HepG2 (cell line): ENCODE measurements around the gene RAB3A. TPM values are rescaled to one million over a fixed set of nuclear protein-coding genes. Genes with fewer than 3 reads are reported as not detected.

ENCODE experiments used
- AKNA ChIP-seq: sonication (generic); formaldehyde crosslinking; IDR thresholded peaks from 2 replicates; pipeline ENCODE4 v1.4.0; 2020; ENCODE audit warnings: missing genetic modification reagents, borderline replicate concordance
- DRAP1 ChIP-seq: IDR thresholded peaks from 2 replicates; pipeline ENCODE4 v1.6.1; 2016; ENCODE audit warnings: missing genetic modification reagents, missing compliant biosample characterization
- EZH2 ChIP-seq: conservative IDR thresholded peaks from 2 replicates; pipeline ENCODE4 v1.6.1; 2012; ENCODE audit warnings: mild to moderate bottlenecking, low read depth, low read length, moderate library complexity
- GATAD2A ChIP-seq: IDR thresholded peaks from 2 replicates; pipeline ENCODE4 v1.6.1; 2016
- LBX2 ChIP-seq: sonication (generic); formaldehyde crosslinking; IDR thresholded peaks from 2 replicates; pipeline ENCODE4 v1.5.0; 2020; ENCODE audit warnings: missing genetic modification reagents, mild to moderate bottlenecking, borderline replicate concordance
- MAFG ChIP-seq: sonication (generic); formaldehyde crosslinking; IDR thresholded peaks from 2 replicates; pipeline ENCODE4 v1.5.1; 2020; ENCODE audit warnings: mild to moderate bottlenecking, missing genetic modification reagents
- MEIS2 ChIP-seq: sonication (generic); formaldehyde crosslinking; IDR thresholded peaks from 2 replicates; pipeline ENCODE4 v1.9.0; 2021; ENCODE audit warnings: mild to moderate bottlenecking, missing genetic modification reagents
- PLRG1 ChIP-seq: fragments of 450-650 bp; conservative IDR thresholded peaks from 2 replicates; pipeline ENCODE4 v1.6.1; 2016
- SAFB2 ChIP-seq: sonication (generic); formaldehyde crosslinking; IDR thresholded peaks from 2 replicates; pipeline ENCODE4 v1.5.1; 2020; ENCODE audit warnings: missing genetic modification reagents, low read depth, mild to moderate bottlenecking, borderline replicate concordance
- SNAPC5 ChIP-seq: sonication (generic); formaldehyde crosslinking; IDR thresholded peaks from 2 replicates; pipeline ENCODE4 v1.8.1; 2023; ENCODE audit warnings: mild to moderate bottlenecking, missing genetic modification reagents, borderline replicate concordance
- SOX13 ChIP-seq, 3 experiments: fragments of 450-650 bp in 1 of 3; sonication (generic) in 1 of 3; formaldehyde crosslinking in 1 of 3; IDR thresholded peaks in 2 of 3; conservative IDR thresholded peaks in 1 of 3; 2 replicates each; pipeline versions ENCODE4 v1.5.0 to v1.6.1; 2016 to 2020; ENCODE audit warnings: antibody characterized with exemption in 1 of 3, mild to moderate bottlenecking in 1 of 3, missing compliant biosample characterization in 1 of 3, missing genetic modification reagents in 1 of 3, moderate library complexity in 1 of 3
- TBL1XR1 ChIP-seq: fragments of 150-350 bp; IDR thresholded peaks from 2 replicates; pipeline ENCODE4 v1.6.1; 2014; ENCODE audit warnings: borderline replicate concordance, low read length; ENCODE audit not compliant: partially characterized antibody
- TFE3 ChIP-seq: IDR thresholded peaks from 2 replicates; pipeline ENCODE4 v1.6.1; 2016
- ZBTB1 ChIP-seq: sonication (generic); formaldehyde crosslinking; IDR thresholded peaks from 2 replicates; pipeline ENCODE4 v1.4.0; 2020; ENCODE audit warnings: missing genetic modification reagents, borderline replicate concordance
- ZBTB8A ChIP-seq: sonication (generic); formaldehyde crosslinking; IDR thresholded peaks from 2 replicates; pipeline ENCODE4 v1.4.0; 2020; ENCODE audit warnings: mild to moderate bottlenecking, low read depth, missing genetic modification reagents, borderline replicate concordance
- ZFP37 ChIP-seq: sonication (generic); formaldehyde crosslinking; IDR thresholded peaks from 2 replicates; pipeline ENCODE4 v1.4.0; 2020; ENCODE audit warnings: missing genetic modification reagents, borderline replicate concordance
- ZNF232 ChIP-seq: sonication (generic); formaldehyde crosslinking; IDR thresholded peaks from 2 replicates; pipeline ENCODE4 v1.4.0; 2020; ENCODE audit warnings: missing genetic modification reagents, borderline replicate concordance
- ZNF275 ChIP-seq: sonication (generic); formaldehyde crosslinking; IDR thresholded peaks from 2 replicates; pipeline ENCODE4 v1.8.0; 2022; ENCODE audit warnings: missing genetic modification reagents, mild to moderate bottlenecking, inconsistent platforms, borderline replicate concordance
- ZNF430 ChIP-seq: sonication (generic); formaldehyde crosslinking; IDR thresholded peaks from 2 replicates; pipeline ENCODE4 v1.9.0; 2021; ENCODE audit warnings: mild to moderate bottlenecking, missing genetic modification reagents
- ZSCAN20 ChIP-seq: sonication (generic); formaldehyde crosslinking; IDR thresholded peaks from 2 replicates; pipeline ENCODE4 v1.4.0; 2020; ENCODE audit warnings: missing genetic modification reagents, mild to moderate bottlenecking, borderline replicate concordance
- polyA plus RNA-seq, 8 experiments: library from polyadenylated mRNA; depleted of rRNA in 3 of 8; stranded (reverse) in 7 of 8; unstranded in 1 of 8; fragments of >200 nt; fragmentation: Illumina TruSeq in 4 of 8; extraction: Trizol in 4 of 8; gene quantifications; 2 replicates each; pipeline versions ENCODE4 v1.2.1 to v1.2.3, GENCODE V29; 2011 to 2016; ENCODE audit warnings: low read depth in 4 of 8, missing spikeins in 1 of 8, mixed read lengths in 1 of 8; ENCODE audit not compliant: insufficient read depth in 1 of 8
- total RNA-seq, 5 experiments: library from RNA; depleted of rRNA; stranded (reverse); fragments of >200 nt; fragmentation: Illumina TruSeq; extraction: Trizol; gene quantifications; 2 replicates each; pipeline ENCODE4 v1.2.3, GENCODE V29; 2016; ENCODE audit warnings: low read depth in 1 of 5

Gene RAB3A
- total and polyA plus RNA-seq, 2 of the 13 experiments (the other 11 are each of a cell fraction or from before 2014, with no cell fraction given) = 0.58 to 0.98 TPM

- no peak for TF ChIP-seq AKNA (CRISPR knock-in tag)
- TF ChIP-seq SOX13 (IDR thresholded peaks at IDR 0.05) = no peak
- TF ChIP-seq SOX13 (CRISPR knock-in tag; conservative IDR thresholded peaks at IDR 0.05 in 1 of 2, IDR thresholded peaks at IDR 0.05 in 1 of 2) = no peak
- no peak for TF ChIP-seq SNAPC5 (CRISPR knock-in tag)
- TF ChIP-seq SAFB2 (CRISPR knock-in tag) = no peak
- TF ChIP-seq TFE3 (CRISPR knock-in tag) = no peak
- no peak for TF ChIP-seq TBL1XR1
- no peak for TF ChIP-seq ZFP37 (CRISPR knock-in tag)
- TF ChIP-seq MAFG (CRISPR knock-in tag) = no peak
- TF ChIP-seq ZNF232 (CRISPR knock-in tag) = peak; percentile 47; the same call in 1 of the 2 replicates
- no peak for TF ChIP-seq EZH2
- TF ChIP-seq DRAP1 = peak; percentile 97
- TF ChIP-seq ZNF275 (CRISPR knock-in tag) = no peak
- TF ChIP-seq ZBTB1 = no peak
- peak; percentile 41; the same call in 1 of the 2 replicates for TF ChIP-seq MEIS2
- TF ChIP-seq GATAD2A = no peak; the same call in 1 of the 2 replicates
- no peak for TF ChIP-seq LBX2 (CRISPR knock-in tag)
- no peak for TF ChIP-seq ZSCAN20 (CRISPR knock-in tag)
- no peak for TF ChIP-seq ZNF430 (CRISPR knock-in tag)
- TF ChIP-seq PLRG1 = no peak
- no peak for TF ChIP-seq ZBTB8A (CRISPR knock-in tag)
Measured at GRCh38 chr19:18203863-18204393, at the start of gene RAB3A (continued).
